Esophagus muscularis mucosa (tissue), 4 donors: ENCODE measurements around the gene SLC3A2. TPM values are rescaled to one million over a fixed set of nuclear protein-coding genes. Genes with fewer than 3 reads are reported as not detected.
"Not testable (repeated sequence)": the region's sequence is repeated elsewhere in the genome, so short reads cannot be mapped to it uniquely, and the experiment has no call there.

Experiments
- DNase-seq: peaks from one replicate; pipeline ENCODE4 v3.0.0-alpha.2; 2017; ENCODE audit errors: extremely low spot score
- H3K27ac ChIP-seq, 4 donors: fragments of 200-600 bp; sonication (generic); replicated peaks in 1 of 4; 1 replicate in 3 of 4; 2 replicates in 1 of 4; pipeline ENCODE4 v1.5.1; 2016 to 2019; ENCODE audit warnings: mild to moderate bottlenecking in 1 of 4
- H3K27me3 ChIP-seq, 4 donors: fragments of 200-600 bp; sonication (generic); one replicate each; pipeline versions ENCODE4 v1.5.1 to v1.6.0; 2016 to 2019
- H3K36me3 ChIP-seq, 4 donors: fragments of 200-600 bp; sonication (generic); one replicate each; pipeline ENCODE4 v1.5.1; 2016 to 2019
- H3K4me1 ChIP-seq, 4 donors: fragments of 200-600 bp; sonication (generic); one replicate each; pipeline ENCODE4 v1.5.1; 2016 to 2019
- H3K4me3 ChIP-seq, 4 donors: fragments of 200-600 bp; sonication (generic); 1 replicate in 2 of 4; 2 replicates in 2 of 4; pipeline ENCODE4 v1.5.1; 2016 to 2019; ENCODE audit warnings: mild to moderate bottlenecking in 4 of 4, moderate library complexity in 1 of 4
- H3K9me3 ChIP-seq, 4 donors: fragments of 200-600 bp; sonication (generic); 1 replicate in 3 of 4; 2 replicates in 1 of 4; pipeline ENCODE4 v1.5.1; 2016 to 2019
- EP300 ChIP-seq: sonication (generic); formaldehyde crosslinking; IDR thresholded peaks from one replicate; pipeline ENCODE4 v1.6.1; 2017; ENCODE audit warnings: antibody characterized with exemption
- POLR2A ChIP-seq: fragments of 450-650 bp; IDR thresholded peaks from one replicate; pipeline ENCODE4 v1.6.1; 2017; ENCODE audit warnings: antibody characterized with exemption, moderate library complexity, mild to moderate bottlenecking, low read depth
- POLR2AphosphoS5 ChIP-seq, 2 donors: sonication (generic); formaldehyde crosslinking; IDR thresholded peaks; one replicate each; pipeline ENCODE4 v1.6.1; 2017; ENCODE audit warnings: antibody characterized with exemption in 2 of 2
- WGBS: methylation state at CpG from one replicate; pipeline ENCODE4 v1.1.5; 2018; 5-methylcytosine and 5-hydroxymethylcytosine counted together
- intact Hi-C: fragments of 100-400 bp; cut with DNase I; formaldehyde crosslinking; loops from one replicate; pipeline ENCODE4 v1.15.1; 2023
- total RNA-seq, 4 donors: library from RNA; depleted of rRNA; stranded (reverse); fragments of >200 nt; gene quantifications; one replicate each; pipeline versions ENCODE4 v1.1.0 to v1.2.1, GENCODE V29; 2016
- TF ChIP-seq, protein P1 (sequence below), 3 experiments: fragments of 200-600 bp in 2 of 3; fragments of 450-650 bp in 1 of 3; sonication (generic) in 2 of 3; IDR thresholded peaks; one replicate each; pipeline ENCODE4 v1.5.1; 2017 to 2019; ENCODE audit warnings: antibody characterized with exemption in 3 of 3, mild to moderate bottlenecking in 2 of 3, moderate library complexity in 1 of 3

The SLC3A2 gene
- total RNA-seq, 4 donors from 2014 or later: 53.2 to 123 (median 86.4) TPM

DNA sequence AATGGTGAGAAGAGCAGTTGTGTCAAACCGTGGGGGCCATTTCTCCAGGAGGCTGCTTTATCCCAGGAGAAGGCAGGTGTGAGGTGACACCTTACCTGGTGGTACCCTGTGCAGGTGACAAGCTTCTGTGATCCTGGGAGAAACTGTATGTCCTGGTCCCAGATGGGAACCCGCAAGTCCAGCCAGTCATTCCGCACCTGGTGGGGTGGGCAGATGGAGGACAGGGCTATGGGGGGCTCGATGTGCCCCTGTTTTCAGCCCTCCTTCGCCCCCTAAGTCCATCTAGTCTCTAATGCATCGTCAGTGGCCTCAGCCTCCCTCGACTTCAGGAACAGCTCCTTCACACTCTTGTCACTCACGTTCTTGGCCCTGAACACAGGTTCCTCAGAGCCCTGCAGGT lies 45.4 kb upstream of the SLC3A2 start:
- no peak overlapping the region for H3K27ac ChIP-seq
- intact Hi-C loops: no loop called here
- peaks cover 9 to 48% (median 34%) of the 10 kb centered on the region in 4 donors for H3K36me3 ChIP-seq
- TF ChIP-seq, protein P1, sequence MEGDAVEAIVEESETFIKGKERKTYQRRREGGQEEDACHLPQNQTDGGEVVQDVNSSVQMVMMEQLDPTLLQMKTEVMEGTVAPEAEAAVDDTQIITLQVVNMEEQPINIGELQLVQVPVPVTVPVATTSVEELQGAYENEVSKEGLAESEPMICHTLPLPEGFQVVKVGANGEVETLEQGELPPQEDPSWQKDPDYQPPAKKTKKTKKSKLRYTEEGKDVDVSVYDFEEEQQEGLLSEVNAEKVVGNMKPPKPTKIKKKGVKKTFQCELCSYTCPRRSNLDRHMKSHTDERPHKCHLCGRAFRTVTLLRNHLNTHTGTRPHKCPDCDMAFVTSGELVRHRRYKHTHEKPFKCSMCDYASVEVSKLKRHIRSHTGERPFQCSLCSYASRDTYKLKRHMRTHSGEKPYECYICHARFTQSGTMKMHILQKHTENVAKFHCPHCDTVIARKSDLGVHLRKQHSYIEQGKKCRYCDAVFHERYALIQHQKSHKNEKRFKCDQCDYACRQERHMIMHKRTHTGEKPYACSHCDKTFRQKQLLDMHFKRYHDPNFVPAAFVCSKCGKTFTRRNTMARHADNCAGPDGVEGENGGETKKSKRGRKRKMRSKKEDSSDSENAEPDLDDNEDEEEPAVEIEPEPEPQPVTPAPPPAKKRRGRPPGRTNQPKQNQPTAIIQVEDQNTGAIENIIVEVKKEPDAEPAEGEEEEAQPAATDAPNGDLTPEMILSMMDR (IDR thresholded peaks at IDR 0.05): no peak
- no peak for TF ChIP-seq POLR2A
- TF ChIP-seq EP300: no peak
- TF ChIP-seq POLR2AphosphoS5 (IDR thresholded peaks at IDR 0.05): no peak
- no peaks in the 10 kb centered on the region for H3K27me3 ChIP-seq
- WGBS: 80% methylated on average over 6 of the region's 8 CpGs
- peaks cover 36 to 58% (median 48%) of the 10 kb centered on the region in 4 donors for H3K4me1 ChIP-seq
- no peak for DNase-seq
- H3K9me3 ChIP-seq: no peaks in the 10 kb centered on the region
- no peak overlapping the region for H3K4me3 ChIP-seq

GRCh38 chr11:62839050-62839945 lies 41.4 kb upstream of the SLC3A2 start, which contains the start of gene WDR74:
Gene WDR74, minus strand, starts transcription at chr11:62839590. Its CDS starts 20 bp downstream, at chr11:62839570.
- Histone ChIP-seq H3K36me3 (peaks cover 9 to 37% (median 23%) of the 10 kb centered on the region in 4 donors), H3K4me1 (peaks cover 30 to 51% (median 42%) of the 10 kb centered on the region in 4 donors), H3K27me3 (no peaks in the 10 kb centered on the region), H3K4me3 (peak within 1 kb of the TSS; percentile 74 to 97 (median 90)), H3K27ac (peak within 1 kb of the TSS; percentile 94 to 99 (median 98)), H3K9me3 (no peaks in the 10 kb centered on the region)
- under 1% methylated on average over 44 of the region's 62 CpGs for WGBS
- TF ChIP-seq POLR2A: no peak
- TF ChIP-seq, protein P1 (IDR thresholded peaks at IDR 0.05): peak in 1 of 3 experiments; percentile 25
- TF ChIP-seq POLR2AphosphoS5 (IDR thresholded peaks at IDR 0.05): peak; percentile 99 to 100
- DNase-seq: peak; percentile 97
- intact Hi-C loops: no loop called here

- intact Hi-C loops, H3K9me3 ChIP-seq, H3K27me3 ChIP-seq: not testable (repeated sequence)
- 2% methylated on average over 41 of the region's 41 CpGs for WGBS
- Histone ChIP-seq H3K36me3 (peaks cover 0 to 22% (median 8%) of the 10 kb centered on the region in 4 donors), H3K27ac (peak overlapping the region; percentile 94 to 99 (median 98)), H3K4me3 (peak overlapping the region; percentile 74 to 97 (median 90)), H3K4me1 (peaks cover 30 to 43% (median 40%) of the 10 kb centered on the region in 4 donors)
- peak; percentile 94 for DNase-seq
Observed at GRCh38 chr11:62840721-62841360, 39.9 kb upstream of the SLC3A2 start.

DNA sequence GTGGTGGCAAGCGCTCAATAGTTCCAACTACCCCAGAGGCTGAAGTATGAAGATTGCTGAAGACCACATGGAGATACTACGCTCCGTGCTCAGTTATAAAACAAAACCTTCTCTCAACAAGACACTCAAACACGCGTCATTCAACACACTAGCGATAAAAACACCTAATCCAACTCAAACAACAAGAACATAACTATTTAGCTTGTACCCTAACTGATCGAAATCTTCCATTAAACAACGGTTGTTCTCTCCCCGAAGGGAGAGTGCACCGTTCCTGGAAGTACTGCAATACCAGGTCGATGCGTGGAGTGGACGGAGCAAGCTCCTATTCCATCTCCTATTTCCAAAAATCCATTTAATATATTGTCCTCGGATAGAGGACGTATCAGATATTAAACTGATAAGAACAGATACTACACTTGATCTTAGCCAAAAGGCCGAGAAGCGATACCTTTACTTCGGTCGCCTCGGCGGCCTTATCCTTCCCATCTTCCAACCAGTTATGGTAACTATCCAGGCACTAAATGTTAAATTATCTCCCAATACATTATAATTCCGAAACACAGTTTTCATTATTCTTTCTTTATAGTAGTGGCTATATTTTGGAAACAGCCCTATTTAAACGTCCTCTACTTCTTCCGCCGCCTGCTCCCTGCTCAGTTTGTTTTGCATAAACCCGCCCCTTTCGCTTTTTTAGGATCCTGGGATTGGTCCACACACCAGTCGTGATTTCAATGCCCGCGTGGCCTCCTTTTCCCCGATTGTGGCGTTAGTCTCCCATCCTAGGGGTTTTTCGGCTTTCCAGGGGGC lies 39.1 kb upstream of the SLC3A2 start:
- DNase-seq: peak; percentile 96
- 0% methylated on average over 33 of the region's 33 CpGs for WGBS
- H3K9me3 ChIP-seq: no peaks in the 10 kb centered on the region
- peaks cover 30 to 40% (median 38%) of the 10 kb centered on the region in 4 donors for H3K4me1 ChIP-seq
- H3K27ac ChIP-seq: peak overlapping the region; percentile 94 to 99 (median 98)
- intact Hi-C loops: no loop called here
- H3K36me3 ChIP-seq: peaks cover 0 to 14% (median 5%) of the 10 kb centered on the region in 4 donors
- TF ChIP-seq EP300 (no peak), POLR2AphosphoS5 (IDR thresholded peaks at IDR 0.05) (peak; percentile 96 to 100), POLR2A (peak; percentile 100)
- peak overlapping the region; percentile 74 to 97 (median 90) for H3K4me3 ChIP-seq
- H3K27me3 ChIP-seq: no peaks in the 10 kb centered on the region

DNA sequence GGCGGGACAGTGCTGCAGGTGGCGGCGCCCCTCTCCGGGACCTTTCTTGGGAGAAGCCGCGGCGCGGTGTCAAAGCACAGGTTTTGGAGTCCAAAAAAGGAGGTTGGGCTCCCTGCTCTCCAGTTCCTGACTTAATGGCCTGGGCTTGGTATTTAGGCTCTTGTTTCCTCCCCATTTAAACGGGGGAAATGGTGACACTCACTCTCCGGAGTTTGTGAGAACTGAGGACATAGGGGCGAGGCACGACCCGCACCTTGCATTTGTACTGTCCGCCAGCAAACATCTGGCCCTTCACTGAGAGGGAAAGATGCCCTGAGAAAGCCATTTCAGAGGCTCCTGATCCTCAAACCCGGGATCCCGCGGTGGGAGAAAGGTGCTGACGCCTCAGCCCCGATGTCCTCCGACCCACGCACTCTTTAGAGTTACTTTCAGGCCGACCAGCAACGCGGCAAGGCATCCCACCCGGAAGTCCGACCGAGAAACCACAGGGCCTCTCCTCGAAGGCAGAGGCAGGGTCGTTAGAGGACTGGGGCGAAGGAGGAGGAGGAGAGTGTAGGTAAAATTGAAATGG lies 38.4 kb upstream of the SLC3A2 start:
- TF ChIP-seq EP300: no peak
- no peak for TF ChIP-seq POLR2A
- no peak for TF ChIP-seq POLR2AphosphoS5 (IDR thresholded peaks at IDR 0.05)
- TF ChIP-seq, protein P1 (IDR thresholded peaks at IDR 0.05): no peak
- Histone ChIP-seq H3K27me3 (no peaks in the 10 kb centered on the region), H3K27ac (peak overlapping the region; percentile 94 to 99 (median 98)), H3K9me3 (no peaks in the 10 kb centered on the region), H3K36me3 (peaks cover 0 to 7% (median 3%) of the 10 kb centered on the region in 4 donors), H3K4me3 (peak overlapping the region; percentile 74 to 97 (median 90)), H3K4me1 (peaks cover 30 to 40% (median 38%) of the 10 kb centered on the region in 4 donors)
- 6% methylated on average over 24 of the region's 30 CpGs for WGBS
- DNase-seq: no peak
- intact Hi-C loops: no loop called here

DNA sequence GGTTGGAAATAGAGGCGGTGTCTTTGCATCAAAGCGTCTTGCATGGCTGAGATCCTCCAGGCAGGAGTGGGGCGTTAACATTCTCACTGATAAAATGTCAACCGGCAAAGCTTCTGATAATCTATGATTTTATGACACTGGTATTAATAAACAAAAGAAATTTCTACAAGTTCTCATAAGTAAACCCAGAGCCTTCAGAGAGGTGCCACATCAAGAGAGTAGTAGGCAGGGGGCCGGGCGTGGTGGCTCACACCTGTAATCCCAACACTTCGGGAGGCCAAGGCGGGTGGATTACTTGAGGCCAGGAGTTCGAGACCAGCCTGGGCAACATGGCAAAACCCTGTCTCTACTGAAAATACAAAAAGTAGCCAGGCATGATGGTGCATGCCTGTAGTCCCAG lies 37.8 kb upstream of the SLC3A2 start:
- H3K4me3 ChIP-seq, H3K9me3 ChIP-seq, H3K27me3 ChIP-seq, DNase-seq, H3K36me3 ChIP-seq, intact Hi-C loops: not testable (repeated sequence)
- peaks cover 27 to 36% (median 32%) of the 10 kb centered on the region in 4 donors for H3K4me1 ChIP-seq
- H3K27ac ChIP-seq: peak overlapping the region; percentile 94 to 99 (median 98)
- 82% methylated on average over 9 of the region's 9 CpGs for WGBS
